ENCODE measurements around the gene OR4D10.

- TF ChIP-seq POLR2A (IDR thresholded peaks at IDR 0.05; ENCODE audit: low read length) (no peak), GATA1 (IDR thresholded peaks at IDR 0.05; ENCODE audit: low read depth, low read length) (no peak)
These were observed 9.9 kb upstream of the OR4D10 start for GRCh38 chr11:59463190-59463641.

Data from erythroblast (primary cell).